PC-3 (cell line): ENCODE data around the gene SEC16A. TPM values are rescaled to one million over a fixed set of nuclear protein-coding genes. Genes with fewer than 3 reads are reported as not detected.

Experiments
- ATAC-seq: fragments of 200-7000 bp; cut with Tn5 transposase; 2 replicates; pipeline ENCODE4 v1.9.1; 2020; ENCODE audit warnings: mild to moderate bottlenecking, moderate library complexity
- BruUV-seq: library from RNA; stranded (reverse); fragments of 400-500 nt; replicated peaks from 2 replicates; lab custom pipeline; 2021; lab: Mats Ljungman, UMichigan
- CTCF ChIA-PET: fragments of 300-600 bp; sonication (Branson Sonifier 250); formaldehyde crosslinking; loops from one replicate; lab custom pipeline; 2022; ENCODE audit warnings: antibody characterized with exemption; lab: Charles Lee
- POLR2A ChIA-PET: fragments of 300-600 bp; sonication (Branson Sonifier 250); formaldehyde crosslinking; loops from one replicate; lab custom pipeline; 2022; ENCODE audit warnings: antibody characterized with exemption; ENCODE audit not compliant: unreplicated experiment; lab: Charles Lee
- DNase-seq: peaks from one replicate; pipeline ENCODE4 v3.0.0-alpha.2; 2015
- H2AFZ ChIP-seq: fragments of 300-600 bp; sonication (generic); 2 replicates; pipeline ENCODE4 v1.6.0; 2016; ENCODE audit warnings: antibody characterized with exemption, low read length
- H3F3A ChIP-seq: fragments of 300-600 bp; sonication (generic); one replicate; pipeline ENCODE4 v1.6.0; 2017; ENCODE audit warnings: antibody characterized with exemption, low read length, control low read depth, mild to moderate bottlenecking; ENCODE audit not compliant: unreplicated experiment
- H3K27ac ChIP-seq: fragments of 300-600 bp; sonication (generic); 2 replicates; pipeline ENCODE4 v1.5.1; 2016; ENCODE audit warnings: mild to moderate bottlenecking, low read length
- H3K27me3 ChIP-seq: fragments of 300-600 bp; sonication (generic); 2 replicates; pipeline ENCODE4 v1.6.1; 2016; ENCODE audit warnings: low read length, mixed read lengths
- H3K36me3 ChIP-seq: fragments of 300-600 bp; sonication (generic); 2 replicates; pipeline ENCODE4 v1.6.1; 2016; ENCODE audit warnings: low read depth, mixed run types, low read length, mixed read lengths
- H3K4me1 ChIP-seq: fragments of 300-600 bp; sonication (generic); 2 replicates; pipeline ENCODE4 v1.5.1; 2016; ENCODE audit warnings: low read length; ENCODE audit not compliant: insufficient read depth
- H3K4me2 ChIP-seq: fragments of 300-600 bp; sonication (generic); 2 replicates; pipeline ENCODE4 v1.6.0; 2016; ENCODE audit warnings: low read length
- H3K4me3 ChIP-seq: fragments of 300-600 bp; sonication (generic); 2 replicates; pipeline ENCODE4 v1.5.1; 2016; ENCODE audit warnings: mild to moderate bottlenecking, low read length, mixed read lengths
- H3K79me2 ChIP-seq: fragments of 300-600 bp; sonication (generic); 2 replicates; pipeline ENCODE4 v1.6.1; 2017; ENCODE audit warnings: low read length, mixed read lengths
- H3K9ac ChIP-seq: fragments of 300-600 bp; sonication (generic); 2 replicates; pipeline ENCODE4 v1.6.0; 2016; ENCODE audit warnings: mild to moderate bottlenecking, low read length
- H3K9me2 ChIP-seq: fragments of 300-600 bp; sonication (generic); replicated peaks from 2 replicates; pipeline ENCODE4 v1.6.1; 2016; ENCODE audit warnings: mixed run types, low read length, mixed read lengths
- H3K9me3 ChIP-seq: fragments of 300-600 bp; sonication (generic); 2 replicates; pipeline ENCODE4 v1.6.1; 2016; ENCODE audit warnings: low read length, mixed read lengths
- H4K20me1 ChIP-seq: fragments of 300-600 bp; sonication (generic); 2 replicates; pipeline ENCODE4 v1.6.1; 2016; ENCODE audit warnings: low read length, mixed read lengths
- CTCF ChIP-seq: fragments of 300-600 bp; sonication (generic); conservative IDR thresholded peaks from 2 replicates; pipeline ENCODE4 v1.5.1; 2017; ENCODE audit warnings: antibody characterized with exemption, low read depth, mild to moderate bottlenecking, low read length
- EZH2 ChIP-seq: fragments of 300-600 bp; sonication (generic); IDR thresholded peaks from one replicate; pipeline ENCODE4 v1.6.1; 2017; ENCODE audit warnings: antibody characterized with exemption, mild to moderate bottlenecking, low read length; ENCODE audit not compliant: unreplicated experiment
- EZH2phosphoT487 ChIP-seq: fragments of 300-600 bp; sonication (generic); IDR thresholded peaks from 2 replicates; pipeline ENCODE4 v1.6.1; 2018; ENCODE audit warnings: mild to moderate bottlenecking, antibody characterized with exemption, low read length, borderline replicate concordance
- intact Hi-C: fragments of 100-400 bp; cut with micrococcal nuclease; formaldehyde crosslinking; loops from 2 replicates; pipeline ENCODE4 v1.9.0; 2023
- total RNA-seq: library from RNA; depleted of rRNA; stranded (reverse); fragments of >200 nt; gene quantifications from 2 replicates; pipeline ENCODE4 v1.2.3, GENCODE V29; 2014

The SEC16A gene
- total RNA-seq, 1 experiment from 2014 or later = 28.3 TPM

- no peaks in the 10 kb centered on the region for H3K9me3 ChIP-seq
- H3K4me1 ChIP-seq = peaks cover 9% of the 10 kb centered on the region
- DNase-seq (no peak), ATAC-seq (no peak)
- H3K4me2 ChIP-seq = no peak overlapping the region
- no TSS peak for BruUV-seq
- H3K36me3 ChIP-seq = no peaks in the 10 kb centered on the region; the same call in 1 of the 2 replicates
- no peaks in the 10 kb centered on the region for H3K9me2 ChIP-seq
- no peaks in the 10 kb centered on the region for H3K27me3 ChIP-seq
- H2AFZ ChIP-seq = no peak overlapping the region
- CTCF ChIA-PET = no interaction called here
- TF ChIP-seq EZH2 (no peak), CTCF (no peak), EZH2phosphoT487 (no peak)
- no peak overlapping the region for H3K27ac ChIP-seq
- H3K79me2 ChIP-seq = peaks cover 15% of the 10 kb centered on the region
- no peaks in the 10 kb centered on the region for H4K20me1 ChIP-seq
- H3F3A ChIP-seq = no peaks in the 10 kb centered on the region
- POLR2A ChIA-PET = no interaction called here
- H3K9ac ChIP-seq = no peak overlapping the region
- intact Hi-C loops = no loop called here
- H3K4me3 ChIP-seq = no peak overlapping the region
These were observed 79.3 kb downstream of the SEC16A start for GRCh38 chr9:136403538-136403914.

- no peaks in the 10 kb centered on the region for H3K9me2 ChIP-seq
- H4K20me1 ChIP-seq = no peaks in the 10 kb centered on the region
- intact Hi-C loops = no loop called here
- H3K27me3 ChIP-seq = no peaks in the 10 kb centered on the region
- peaks cover 23% of the 10 kb centered on the region for H3K79me2 ChIP-seq
- H3K9ac ChIP-seq = no peak overlapping the region
- no peak overlapping the region for H3K27ac ChIP-seq
- H2AFZ ChIP-seq = no peak overlapping the region
- peaks cover 12% of the 10 kb centered on the region for H3K4me1 ChIP-seq
- no peak overlapping the region for H3K4me3 ChIP-seq
- H3K9me3 ChIP-seq = no peaks in the 10 kb centered on the region
- DNase-seq = no peak
- H3K4me2 ChIP-seq = no peak overlapping the region
- no TSS peak for BruUV-seq
- H3K36me3 ChIP-seq = no peaks in the 10 kb centered on the region; the same call in 1 of the 2 replicates
- CTCF ChIA-PET = no interaction called here
- ATAC-seq = no peak
- TF ChIP-seq EZH2phosphoT487 (no peak), CTCF (no peak), EZH2 (no peak)
- POLR2A ChIA-PET = no interaction called here
- no peaks in the 10 kb centered on the region for H3F3A ChIP-seq
These were observed 80.8 kb downstream of the SEC16A start for GRCh38 chr9:136402067-136402466.

- no peaks in the 10 kb centered on the region for H3K9me2 ChIP-seq
- ChIA-PET POLR2A (no interaction called here), CTCF (no interaction called here)
- H3K9ac ChIP-seq = no peak overlapping the region
- no peak overlapping the region for H3K4me3 ChIP-seq
- no peak overlapping the region for H2AFZ ChIP-seq
- TF ChIP-seq CTCF (no peak), EZH2 (no peak), EZH2phosphoT487 (no peak)
- H3K9me3 ChIP-seq = no peaks in the 10 kb centered on the region
- no peak overlapping the region for H3K4me2 ChIP-seq
- no peak for DNase-seq
- peaks cover 3% of the 10 kb centered on the region; the same call in 1 of the 2 replicates for H3K36me3 ChIP-seq
- no peak overlapping the region for H3K27ac ChIP-seq
- peaks cover 23% of the 10 kb centered on the region for H3K79me2 ChIP-seq
- no peaks in the 10 kb centered on the region for H3K27me3 ChIP-seq
- H3K4me1 ChIP-seq = peaks cover 12% of the 10 kb centered on the region
- no peaks in the 10 kb centered on the region for H4K20me1 ChIP-seq
- intact Hi-C loops = loop anchor here (2.0 kb wide), 1 partner anchor 63 kb away; no protein-coding TSS in a partner anchor
- ATAC-seq = no peak
- no peaks in the 10 kb centered on the region for H3F3A ChIP-seq
- no TSS peak for BruUV-seq
These were observed 81.5 kb downstream of the SEC16A start for GRCh38 chr9:136401173-136401922.
